Vagina (tissue), 2 donors: ENCODE results near the gene TRNT1. TPM values are rescaled to one million over a fixed set of nuclear protein-coding genes. Genes with fewer than 3 reads are reported as not detected.

ENCODE experiments used
- DNase-seq, 2 donors: peaks; one replicate each; pipeline ENCODE4 v3.0.0-alpha.2; 2017; ENCODE audit errors: extremely low spot score in 2 of 2
- H3K27ac ChIP-seq: fragments of 200-600 bp; sonication (generic); one replicate; pipeline ENCODE4 v1.5.1; 2019
- H3K27me3 ChIP-seq: fragments of 200-600 bp; sonication (generic); one replicate; pipeline ENCODE4 v1.5.1; 2019
- H3K36me3 ChIP-seq, 2 donors: fragments of 200-600 bp; sonication (generic); one replicate each; pipeline ENCODE4 v1.5.1; 2017 to 2019
- H3K4me1 ChIP-seq: fragments of 200-600 bp; sonication (generic); one replicate; pipeline ENCODE4 v1.5.1; 2019
- H3K4me3 ChIP-seq, 2 donors: fragments of 200-600 bp; sonication (generic); 1 replicate in 1 of 2; 2 replicates in 1 of 2; pipeline ENCODE4 v1.5.1; 2016 to 2019
- H3K9me3 ChIP-seq: fragments of 200-600 bp; sonication (generic); one replicate; pipeline ENCODE4 v1.5.1; 2019
- POLR2A ChIP-seq, 2 donors: fragments of 450-650 bp; IDR thresholded peaks; one replicate each; pipeline ENCODE4 v1.6.1; 2017; ENCODE audit warnings: antibody characterized with exemption in 2 of 2, mild to moderate bottlenecking in 2 of 2, moderate library complexity in 2 of 2
- POLR2AphosphoS5 ChIP-seq, 2 donors: sonication (generic); formaldehyde crosslinking; IDR thresholded peaks; one replicate each; pipeline ENCODE4 v1.9.0; 2017; ENCODE audit warnings: antibody characterized with exemption in 2 of 2, mild to moderate bottlenecking in 2 of 2, low read depth in 1 of 2; ENCODE audit not compliant: insufficient read depth in 1 of 2
- intact Hi-C: fragments of 100-400 bp; cut with DNase I; formaldehyde crosslinking; loops from one replicate; pipeline ENCODE4 v1.15.1; 2023
- total RNA-seq: library from RNA; depleted of rRNA; stranded (reverse); fragments of >200 nt; gene quantifications from one replicate; pipeline ENCODE4 v1.2.3, GENCODE V29; 2016
- TF ChIP-seq, protein P1 (sequence below), 3 experiments: fragments of 450-650 bp in 2 of 3; fragments of 200-600 bp in 1 of 3; sonication (generic) in 1 of 3; IDR thresholded peaks; one replicate each; pipeline ENCODE4 v1.5.1; 2017 to 2019; ENCODE audit warnings: antibody characterized with exemption in 3 of 3, mild to moderate bottlenecking in 2 of 3, moderate library complexity in 2 of 3

The TRNT1 gene
- total RNA-seq, 1 donor from 2014 or later: 12.8 TPM

- Histone ChIP-seq H3K36me3 (peaks cover 0 to 53% of the 10 kb centered on the region in 2 donors), H3K9me3 (no peaks in the 10 kb centered on the region), H3K27me3 (no peaks in the 10 kb centered on the region), H3K4me1 (no peaks in the 10 kb centered on the region), H3K4me3 (no peak overlapping the region), H3K27ac (no peak overlapping the region)
- TF ChIP-seq POLR2AphosphoS5 (IDR thresholded peaks at IDR 0.05; ENCODE audit: insufficient read depth in 1 of 2, low read depth in 1 of 2) (no peak), POLR2A (IDR thresholded peaks at IDR 0.05) (no peak)
- TF ChIP-seq, protein P1, sequence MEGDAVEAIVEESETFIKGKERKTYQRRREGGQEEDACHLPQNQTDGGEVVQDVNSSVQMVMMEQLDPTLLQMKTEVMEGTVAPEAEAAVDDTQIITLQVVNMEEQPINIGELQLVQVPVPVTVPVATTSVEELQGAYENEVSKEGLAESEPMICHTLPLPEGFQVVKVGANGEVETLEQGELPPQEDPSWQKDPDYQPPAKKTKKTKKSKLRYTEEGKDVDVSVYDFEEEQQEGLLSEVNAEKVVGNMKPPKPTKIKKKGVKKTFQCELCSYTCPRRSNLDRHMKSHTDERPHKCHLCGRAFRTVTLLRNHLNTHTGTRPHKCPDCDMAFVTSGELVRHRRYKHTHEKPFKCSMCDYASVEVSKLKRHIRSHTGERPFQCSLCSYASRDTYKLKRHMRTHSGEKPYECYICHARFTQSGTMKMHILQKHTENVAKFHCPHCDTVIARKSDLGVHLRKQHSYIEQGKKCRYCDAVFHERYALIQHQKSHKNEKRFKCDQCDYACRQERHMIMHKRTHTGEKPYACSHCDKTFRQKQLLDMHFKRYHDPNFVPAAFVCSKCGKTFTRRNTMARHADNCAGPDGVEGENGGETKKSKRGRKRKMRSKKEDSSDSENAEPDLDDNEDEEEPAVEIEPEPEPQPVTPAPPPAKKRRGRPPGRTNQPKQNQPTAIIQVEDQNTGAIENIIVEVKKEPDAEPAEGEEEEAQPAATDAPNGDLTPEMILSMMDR (IDR thresholded peaks at IDR 0.05): no peak
- no peak for DNase-seq
- intact Hi-C loops: no loop called here
These were observed 30.7 kb downstream of the TRNT1 start for GRCh38 chr3:3157484-3157883.

DNA sequence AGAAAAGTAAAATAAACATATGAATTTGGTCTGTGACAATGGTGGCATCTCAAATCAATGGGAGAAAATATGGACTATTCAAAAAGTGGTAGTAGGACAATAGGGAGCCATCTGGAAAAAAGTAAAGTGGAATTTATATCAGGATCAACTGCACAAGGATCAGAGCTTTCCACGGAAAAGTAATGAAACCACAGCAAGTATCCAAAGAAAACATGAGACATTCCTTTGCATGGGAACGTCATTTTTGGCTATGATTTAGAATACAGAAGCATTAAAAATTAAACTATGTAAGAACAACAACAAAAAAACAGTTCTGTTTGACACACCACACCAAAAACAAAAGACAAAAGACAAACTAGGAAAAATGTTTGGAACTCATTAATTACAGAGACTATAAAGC is 34.1 kb downstream of the TRNT1 start:
- intact Hi-C loops: no loop called here
- peaks cover 0 to 57% of the 10 kb centered on the region in 2 donors for H3K36me3 ChIP-seq

GRCh38 chr3:3165241-3165640 is 38.5 kb downstream of the TRNT1 start:
- H3K4me3 ChIP-seq: no peak overlapping the region
- no peak for DNase-seq
- intact Hi-C loops: no loop called here
- H3K36me3 ChIP-seq: peaks cover 0 to 55% of the 10 kb centered on the region in 2 donors
- no peaks in the 10 kb centered on the region for H3K4me1 ChIP-seq
- TF ChIP-seq POLR2AphosphoS5 (IDR thresholded peaks at IDR 0.05; ENCODE audit: insufficient read depth in 1 of 2, low read depth in 1 of 2): no peak
- TF ChIP-seq, protein P1 (IDR thresholded peaks at IDR 0.05): no peak
- no peak for TF ChIP-seq POLR2A (IDR thresholded peaks at IDR 0.05)
- no peaks in the 10 kb centered on the region for H3K9me3 ChIP-seq
- H3K27ac ChIP-seq: no peak overlapping the region
- no peaks in the 10 kb centered on the region for H3K27me3 ChIP-seq

More for the DNA sequence above, 34.1 kb downstream of the TRNT1 start:
- TF ChIP-seq, protein P1 (IDR thresholded peaks at IDR 0.05): no peak
- Histone ChIP-seq H3K4me1 (no peaks in the 10 kb centered on the region), H3K27ac (no peak overlapping the region), H3K4me3 (no peak overlapping the region), H3K27me3 (no peaks in the 10 kb centered on the region), H3K9me3 (no peaks in the 10 kb centered on the region)
- no peak for DNase-seq

- Histone ChIP-seq H3K4me3 (no peak overlapping the region), H3K9me3 (no peaks in the 10 kb centered on the region), H3K27ac (no peak overlapping the region), H3K36me3 (peaks cover 0 to 59% of the 10 kb centered on the region in 2 donors), H3K4me1 (no peaks in the 10 kb centered on the region), H3K27me3 (no peaks in the 10 kb centered on the region)
- TF ChIP-seq, protein P1 (IDR thresholded peaks at IDR 0.05): no peak
- no peak for TF ChIP-seq POLR2A (IDR thresholded peaks at IDR 0.05)
- TF ChIP-seq POLR2AphosphoS5 (IDR thresholded peaks at IDR 0.05; ENCODE audit: insufficient read depth in 1 of 2, low read depth in 1 of 2): no peak
- DNase-seq: no peak
- intact Hi-C loops: no loop called here
These were observed 38.9 kb downstream of the TRNT1 start for GRCh38 chr3:3165650-3166049.

GRCh38 chr3:3170998-3171397 is 44.3 kb downstream of the TRNT1 start:
- Histone ChIP-seq H3K4me1 (no peaks in the 10 kb centered on the region), H3K27me3 (no peaks in the 10 kb centered on the region), H3K36me3 (peaks cover 0 to 66% of the 10 kb centered on the region in 2 donors), H3K4me3 (no peak overlapping the region), H3K9me3 (no peaks in the 10 kb centered on the region), H3K27ac (no peak overlapping the region)
- DNase-seq: no peak
- no peak for TF ChIP-seq POLR2A (IDR thresholded peaks at IDR 0.05)
- TF ChIP-seq, protein P1 (IDR thresholded peaks at IDR 0.05): peak in 1 of 3 experiments; percentile 16
- intact Hi-C loops: no loop called here
